Hepatocyte (in vitro differentiated cells): ENCODE data around the gene ARHGAP15. TPM values are rescaled to one million over a fixed set of nuclear protein-coding genes. Genes with fewer than 3 reads are reported as not detected.

Source experiments
- DNase-seq: peaks from one replicate; pipeline ENCODE4 v3.0.0-alpha.2; 2016; ENCODE audit warnings: low spot score
- H2AFZ ChIP-seq: fragments of 200-600 bp; sonication (generic); 2 replicates; pipeline ENCODE4 v1.6.0; 2016; ENCODE audit warnings: antibody characterized with exemption, mild to moderate bottlenecking
- H3K27ac ChIP-seq: fragments of 200-600 bp; sonication (generic); 2 replicates; pipeline ENCODE4 v1.5.1; 2016; ENCODE audit warnings: mild to moderate bottlenecking
- H3K27me3 ChIP-seq: fragments of 200-600 bp; sonication (generic); 2 replicates; pipeline ENCODE4 v1.6.1; 2016
- H3K36me3 ChIP-seq: fragments of 200-600 bp; sonication (generic); replicated peaks from 2 replicates; pipeline ENCODE4 v1.5.1; 2016; ENCODE audit warnings: low read depth; ENCODE audit not compliant: insufficient read depth
- H3K4me1 ChIP-seq: fragments of 200-600 bp; sonication (generic); 2 replicates; pipeline ENCODE4 v1.5.1; 2016; ENCODE audit warnings: mild to moderate bottlenecking, moderate library complexity; ENCODE audit not compliant: insufficient read depth
- H3K4me2 ChIP-seq: fragments of 200-600 bp; sonication (generic); 2 replicates; pipeline ENCODE4 v1.6.0; 2016
- H3K4me3 ChIP-seq: fragments of 200-600 bp; sonication (generic); 2 replicates; pipeline ENCODE4 v1.5.1; 2016; ENCODE audit warnings: mild to moderate bottlenecking
- H3K79me2 ChIP-seq: fragments of 200-600 bp; sonication (generic); 2 replicates; pipeline ENCODE4 v1.6.0; 2017; ENCODE audit warnings: mild to moderate bottlenecking
- H3K9me2 ChIP-seq: fragments of 200-600 bp; sonication (generic); replicated peaks from 2 replicates; pipeline ENCODE4 v1.6.0; 2017; ENCODE audit warnings: mild to moderate bottlenecking; ENCODE audit not compliant: insufficient read depth
- H3K9me3 ChIP-seq: fragments of 200-600 bp; sonication (generic); 2 replicates; pipeline ENCODE4 v1.5.1; 2016; ENCODE audit warnings: low read depth, mild to moderate bottlenecking
- H4K20me1 ChIP-seq: fragments of 200-600 bp; sonication (generic); 2 replicates; pipeline ENCODE4 v1.6.0; 2016; ENCODE audit warnings: mild to moderate bottlenecking; ENCODE audit not compliant: insufficient read depth, poor library complexity, severe bottlenecking
- EZH2 ChIP-seq: fragments of 200-600 bp; sonication (generic); IDR thresholded peaks from 2 replicates; pipeline ENCODE4 v1.6.1; 2016; ENCODE audit warnings: antibody characterized with exemption, mild to moderate bottlenecking, borderline replicate concordance
- EZH2phosphoT487 ChIP-seq: fragments of 200-600 bp; sonication (generic); IDR thresholded peaks from one replicate; pipeline ENCODE4 v1.6.1; 2018; ENCODE audit warnings: antibody characterized with exemption, mild to moderate bottlenecking, low read depth, moderate library complexity; ENCODE audit not compliant: unreplicated experiment, severe bottlenecking
- WGBS: methylation state at CpG from one replicate; pipeline ENCODE4 v1.1.6; 2016; ENCODE audit warnings: low lambda C conversion rate; ENCODE audit errors: missing lambda C conversion rate; 5-methylcytosine and 5-hydroxymethylcytosine counted together
- polyA plus RNA-seq: library from polyadenylated mRNA; unstranded; fragments of >200 nt; fragmentation: Nextera tagmentation; extraction: Ambion mirVana; gene quantifications from 2 replicates; pipeline ENCODE4 v1.2.1, GENCODE V29; 2016
- total RNA-seq: library from RNA; depleted of rRNA; stranded (reverse); fragments of >200 nt; gene quantifications from 2 replicates; pipeline ENCODE4 v1.2.3, GENCODE V29; 2014
- TF ChIP-seq, protein P1 (sequence below): fragments of 200-600 bp; sonication (generic); IDR thresholded peaks from 2 replicates; pipeline ENCODE4 v1.5.1; 2016; ENCODE audit warnings: antibody characterized with exemption, mild to moderate bottlenecking; ENCODE audit not compliant: poor library complexity

The ARHGAP15 gene
- total and polyA plus RNA-seq, 2 experiments from 2014 or later = 0.17 TPM; not detected in 1

DNA sequence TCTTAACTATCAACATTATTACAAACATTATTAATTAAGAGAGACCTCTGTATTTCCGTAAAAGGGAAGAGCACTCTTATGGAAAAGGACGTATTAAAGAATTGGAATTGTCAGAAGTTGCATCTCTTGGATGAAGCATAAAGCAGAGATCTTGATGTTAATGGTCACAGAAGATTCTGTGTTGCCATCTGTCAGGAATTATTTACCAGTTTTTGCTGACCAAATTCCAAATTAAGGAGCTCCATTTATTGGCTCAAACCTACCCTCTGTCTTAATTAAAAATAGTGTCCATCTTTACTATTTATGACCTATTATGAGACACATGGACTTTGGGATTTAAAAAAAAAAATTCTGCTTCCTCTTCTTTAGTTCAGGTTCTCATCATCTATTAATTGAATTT lies 232.1 kb downstream of the ARHGAP15 start:
- no peak overlapping the region for H2AFZ ChIP-seq
- H4K20me1 ChIP-seq = no peaks in the 10 kb centered on the region
- no peaks in the 10 kb centered on the region for H3K9me2 ChIP-seq
- H3K4me3 ChIP-seq = no peak overlapping the region
- no peak overlapping the region for H3K27ac ChIP-seq
- H3K9me3 ChIP-seq = no peaks in the 10 kb centered on the region
- DNase-seq = no peak
- no peak overlapping the region for H3K4me2 ChIP-seq
- H3K79me2 ChIP-seq = no peaks in the 10 kb centered on the region
- H3K4me1 ChIP-seq = no peaks in the 10 kb centered on the region
- TF ChIP-seq EZH2phosphoT487 (no peak), EZH2 (no peak)
- TF ChIP-seq, protein P1, sequence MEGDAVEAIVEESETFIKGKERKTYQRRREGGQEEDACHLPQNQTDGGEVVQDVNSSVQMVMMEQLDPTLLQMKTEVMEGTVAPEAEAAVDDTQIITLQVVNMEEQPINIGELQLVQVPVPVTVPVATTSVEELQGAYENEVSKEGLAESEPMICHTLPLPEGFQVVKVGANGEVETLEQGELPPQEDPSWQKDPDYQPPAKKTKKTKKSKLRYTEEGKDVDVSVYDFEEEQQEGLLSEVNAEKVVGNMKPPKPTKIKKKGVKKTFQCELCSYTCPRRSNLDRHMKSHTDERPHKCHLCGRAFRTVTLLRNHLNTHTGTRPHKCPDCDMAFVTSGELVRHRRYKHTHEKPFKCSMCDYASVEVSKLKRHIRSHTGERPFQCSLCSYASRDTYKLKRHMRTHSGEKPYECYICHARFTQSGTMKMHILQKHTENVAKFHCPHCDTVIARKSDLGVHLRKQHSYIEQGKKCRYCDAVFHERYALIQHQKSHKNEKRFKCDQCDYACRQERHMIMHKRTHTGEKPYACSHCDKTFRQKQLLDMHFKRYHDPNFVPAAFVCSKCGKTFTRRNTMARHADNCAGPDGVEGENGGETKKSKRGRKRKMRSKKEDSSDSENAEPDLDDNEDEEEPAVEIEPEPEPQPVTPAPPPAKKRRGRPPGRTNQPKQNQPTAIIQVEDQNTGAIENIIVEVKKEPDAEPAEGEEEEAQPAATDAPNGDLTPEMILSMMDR = no peak
- H3K27me3 ChIP-seq = no peaks in the 10 kb centered on the region
- 98% methylated on average over 2 of the region's 2 CpGs for WGBS
- H3K36me3 ChIP-seq = no peaks in the 10 kb centered on the region

DNA sequence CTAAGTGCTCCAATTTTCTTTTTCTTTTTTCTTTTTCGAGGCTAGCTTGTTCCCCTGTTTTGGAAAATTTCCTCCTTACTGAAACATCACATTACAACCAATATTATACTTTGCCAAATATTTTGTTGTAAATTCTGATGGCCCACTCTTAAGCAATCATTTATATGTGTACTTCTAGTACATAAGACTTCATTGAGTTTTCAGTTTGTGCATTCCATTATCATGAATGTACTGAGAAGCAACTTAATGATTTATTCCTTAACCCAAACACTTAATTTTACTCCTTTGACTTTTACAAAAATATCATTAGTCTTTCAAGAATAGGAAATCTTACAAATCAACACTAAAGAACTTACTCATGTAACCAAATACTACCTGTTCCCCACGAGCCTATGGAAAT lies 242.4 kb downstream of the ARHGAP15 start:
- Histone ChIP-seq H3K27me3 (no peaks in the 10 kb centered on the region), H4K20me1 (no peaks in the 10 kb centered on the region), H3K36me3 (no peaks in the 10 kb centered on the region), H3K9me3 (no peaks in the 10 kb centered on the region), H3K4me1 (peaks cover 9% of the 10 kb centered on the region), H3K79me2 (no peaks in the 10 kb centered on the region), H3K4me3 (no peak overlapping the region), H3K4me2 (no peak overlapping the region), H3K27ac (no peak overlapping the region), H3K9me2 (no peaks in the 10 kb centered on the region), H2AFZ (no peak overlapping the region)
- TF ChIP-seq, protein P1 = no peak
- TF ChIP-seq EZH2phosphoT487 (no peak), EZH2 (no peak)
- 70% methylated on average over 2 of the region's 2 CpGs for WGBS
- no peak for DNase-seq

DNA sequence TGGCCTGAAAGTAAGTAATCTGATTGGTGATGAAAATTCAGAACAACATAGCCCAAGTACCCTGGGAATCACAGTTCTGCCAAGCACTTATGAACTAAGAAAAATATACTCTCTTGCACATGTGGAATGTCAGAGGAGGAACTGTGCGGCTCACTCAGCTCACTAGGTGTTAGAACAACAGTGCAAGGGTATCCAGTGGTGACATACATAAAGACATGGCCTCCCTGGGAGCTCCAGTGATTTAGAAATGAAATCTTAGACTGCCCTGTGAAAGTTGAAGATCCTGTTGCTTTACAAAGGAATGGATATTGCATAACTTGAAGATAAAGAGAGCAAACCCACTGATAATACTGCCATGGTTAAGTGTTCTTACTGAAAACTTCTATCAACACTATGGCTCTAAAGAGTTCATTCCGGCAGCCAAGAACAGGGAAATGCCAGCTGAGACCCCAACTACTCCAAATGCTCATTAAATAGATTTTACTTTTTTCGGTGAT lies 246.2 kb downstream of the ARHGAP15 start:
- Histone ChIP-seq H3K79me2 (no peaks in the 10 kb centered on the region), H3K9me3 (no peaks in the 10 kb centered on the region), H3K27me3 (no peaks in the 10 kb centered on the region), H3K36me3 (no peaks in the 10 kb centered on the region), H3K4me2 (peak overlapping the region; percentile 28), H3K4me3 (no peak overlapping the region), H4K20me1 (no peaks in the 10 kb centered on the region), H3K4me1 (peaks cover 9% of the 10 kb centered on the region), H2AFZ (no peak overlapping the region), H3K9me2 (no peaks in the 10 kb centered on the region), H3K27ac (no peak overlapping the region)
- DNase-seq = no peak
- WGBS = 54% methylated on average over 3 of the region's 3 CpGs
- TF ChIP-seq EZH2 (no peak), EZH2phosphoT487 (no peak)
- TF ChIP-seq, protein P1 = no peak

DNA sequence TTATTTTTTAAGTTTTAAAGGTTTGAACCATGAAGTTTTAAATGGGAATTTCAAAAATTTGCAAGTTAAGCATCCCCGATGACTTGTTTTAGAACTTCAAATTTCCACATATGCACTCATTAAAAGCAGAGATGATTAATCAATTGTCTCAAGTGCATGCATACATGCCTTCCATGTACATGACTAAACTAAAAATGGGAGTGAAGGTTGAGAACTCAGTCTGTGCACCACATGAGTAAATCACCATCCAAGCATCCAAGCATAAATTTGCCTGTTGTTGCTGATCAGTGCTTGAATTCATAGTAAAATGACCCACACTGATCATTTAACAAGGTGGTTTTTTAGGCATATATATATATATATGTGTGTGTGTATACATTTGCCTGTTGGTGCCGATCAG lies 249.8 kb downstream of the ARHGAP15 start:
- Histone ChIP-seq H3K27ac (no peak overlapping the region), H3K4me3 (no peak overlapping the region), H3K4me2 (no peak overlapping the region), H3K36me3 (no peaks in the 10 kb centered on the region), H4K20me1 (no peaks in the 10 kb centered on the region), H3K79me2 (no peaks in the 10 kb centered on the region), H3K4me1 (peaks cover 13% of the 10 kb centered on the region), H3K9me2 (no peaks in the 10 kb centered on the region), H3K27me3 (no peaks in the 10 kb centered on the region), H2AFZ (no peak overlapping the region), H3K9me3 (no peaks in the 10 kb centered on the region)
- TF ChIP-seq, protein P1 = no peak
- TF ChIP-seq EZH2 (no peak), EZH2phosphoT487 (no peak)
- 73% methylated on average over 2 of the region's 2 CpGs for WGBS
- no peak for DNase-seq
